ENCODE data around the gene ANAPC1. TPM values are rescaled to one million over a fixed set of nuclear protein-coding genes. Genes with fewer than 3 reads are reported as not detected.
A peak's percentile ranks its signal among the peaks of the same experiment; 100 is the strongest.
"Not testable (repeated sequence)": the region's sequence is repeated elsewhere in the genome, so short reads cannot be mapped to it uniquely, and the experiment has no call there.

The ANAPC1 gene
- total and polyA plus RNA-seq, 10 of the 15 experiments (the other 5 are each of a cell fraction or from before 2014, with no cell fraction given): 10.0 to 108 (median 53.6) TPM

DNA sequence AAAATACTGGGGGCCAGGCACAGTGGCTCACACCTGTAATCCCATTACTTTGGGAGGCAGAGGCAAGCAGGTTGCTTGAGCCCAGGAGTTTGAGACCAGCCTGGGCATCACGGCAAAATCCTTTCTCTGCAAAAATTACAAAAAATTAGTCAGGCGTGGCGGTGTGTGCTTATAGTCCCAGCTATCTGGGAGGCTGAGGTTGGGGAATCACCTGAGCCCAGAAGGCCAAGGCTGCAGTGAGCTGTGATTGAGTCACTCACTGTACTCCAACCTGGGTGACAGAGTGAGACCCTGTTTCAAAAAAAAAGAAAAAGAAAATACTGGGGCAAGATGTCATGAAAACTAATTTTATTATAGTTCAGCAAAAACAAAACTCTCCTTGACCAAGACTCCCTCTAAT is 24.0 kb downstream of the ANAPC1 start:
- DNase-seq (ENCODE audit: low read depth, low spot score); H3K79me2 ChIP-seq (ENCODE audit: control insufficient read depth, insufficient read depth, low read length); H2AFZ ChIP-seq (ENCODE audit: control insufficient read depth, low read depth, low read length); BruUV-seq (replicated peaks); H3K4me2 ChIP-seq (ENCODE audit: control insufficient read depth, insufficient read depth); in situ Hi-C loops (cut with MboI); H3K27me3 ChIP-seq (replicated peaks in 1 of 2; ENCODE audit: control insufficient read depth in 2 of 2, insufficient read depth in 2 of 2, low read length in 1 of 2); H3K27ac ChIP-seq (ENCODE audit: control insufficient read depth, insufficient read depth); H3K4me3 ChIP-seq; H3K36me3 ChIP-seq (ENCODE audit: control insufficient read depth in 2 of 2, insufficient read depth in 2 of 2, low read length in 1 of 2); FAIRE-seq; H4K20me1 ChIP-seq (ENCODE audit: control insufficient read depth, insufficient read depth); POLR2A ChIA-PET; H3K9ac ChIP-seq (ENCODE audit: control insufficient read depth, insufficient read depth, low read length); H3K4me1 ChIP-seq (ENCODE audit: control insufficient read depth, insufficient read depth, low read length); SMC1A ChIA-PET (ENCODE audit: uncharacterized antibody, unreplicated experiment); RAD21 ChIA-PET (ENCODE audit: unreplicated experiment); CTCF ChIA-PET; H3K9me3 ChIP-seq (replicated peaks; ENCODE audit: control insufficient read depth, insufficient read depth, low read length); intact Hi-C loops (cut with micrococcal nuclease; ENCODE audit: unreplicated experiment); ATAC-seq: not testable (repeated sequence)
- WGBS (ENCODE audit: insufficient coverage, insufficient replicate concordance, low lambda C conversion rate, missing lambda C conversion rate): 18% methylated on average over 3 of the region's 3 CpGs

DNA sequence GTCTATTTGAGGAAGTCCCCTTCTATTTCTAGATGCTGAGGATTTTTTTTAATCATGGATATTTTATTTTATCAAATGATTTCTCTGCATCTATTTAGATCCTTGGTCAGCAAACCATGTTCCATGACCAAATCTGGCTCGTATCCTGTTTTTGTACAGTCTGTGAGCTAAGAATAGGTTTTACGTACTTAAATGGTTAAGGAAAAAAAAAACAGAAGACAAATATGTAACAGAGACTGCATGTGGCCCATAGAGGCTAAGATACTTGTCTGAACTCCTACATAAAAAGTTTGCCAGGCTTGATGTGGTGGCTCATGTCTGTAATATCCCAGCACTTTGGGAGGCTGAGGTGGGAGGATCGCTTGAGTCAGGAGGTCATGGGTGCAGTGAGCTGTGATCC is 31.4 kb downstream of the ANAPC1 start:
- POLR2A ChIA-PET; H3K36me3 ChIP-seq (ENCODE audit: control insufficient read depth in 2 of 2, insufficient read depth in 2 of 2, low read length in 1 of 2); RAD21 ChIA-PET (ENCODE audit: unreplicated experiment); H4K20me1 ChIP-seq (ENCODE audit: control insufficient read depth, insufficient read depth); H3K27ac ChIP-seq (ENCODE audit: control insufficient read depth, insufficient read depth); H3K9ac ChIP-seq (ENCODE audit: control insufficient read depth, insufficient read depth, low read length); SMC1A ChIA-PET (ENCODE audit: uncharacterized antibody, unreplicated experiment); H3K4me3 ChIP-seq; intact Hi-C loops (cut with micrococcal nuclease; ENCODE audit: unreplicated experiment); DNase-seq (ENCODE audit: low read depth, low spot score); FAIRE-seq; BruUV-seq (replicated peaks); H3K27me3 ChIP-seq (replicated peaks in 1 of 2; ENCODE audit: control insufficient read depth in 2 of 2, insufficient read depth in 2 of 2, low read length in 1 of 2); H3K4me2 ChIP-seq (ENCODE audit: control insufficient read depth, insufficient read depth); H3K4me1 ChIP-seq (ENCODE audit: control insufficient read depth, insufficient read depth, low read length); in situ Hi-C loops (cut with MboI); H3K9me3 ChIP-seq (replicated peaks; ENCODE audit: control insufficient read depth, insufficient read depth, low read length); CTCF ChIA-PET; H3K79me2 ChIP-seq (ENCODE audit: control insufficient read depth, insufficient read depth, low read length); H2AFZ ChIP-seq (ENCODE audit: control insufficient read depth, low read depth, low read length); ATAC-seq: not testable (repeated sequence)
- 80% methylated on average over 3 of the region's 3 CpGs for WGBS (ENCODE audit: insufficient coverage, insufficient replicate concordance, low lambda C conversion rate, missing lambda C conversion rate)

DNA sequence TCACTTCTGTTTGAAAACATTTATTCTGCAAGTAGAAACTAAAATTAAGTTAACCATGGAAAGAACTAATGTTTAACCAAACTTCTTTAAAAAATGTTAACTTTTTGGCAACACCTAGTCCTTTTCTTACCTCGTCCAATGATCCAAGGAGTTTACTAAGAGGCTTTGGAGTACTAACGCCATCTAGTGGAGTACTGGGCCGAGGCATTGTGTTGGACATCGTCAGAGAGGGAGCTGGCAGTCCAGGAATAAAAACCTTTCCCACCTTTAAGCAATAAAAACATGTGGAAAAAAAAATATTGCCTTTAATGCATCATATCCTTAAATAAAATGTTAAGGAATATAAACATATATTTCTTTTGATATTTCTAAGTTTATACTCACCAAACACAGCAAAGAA is 33.3 kb downstream of the ANAPC1 start:
- H3K27ac ChIP-seq (ENCODE audit: control insufficient read depth, insufficient read depth); SMC1A ChIA-PET (ENCODE audit: uncharacterized antibody, unreplicated experiment); H3K9ac ChIP-seq (ENCODE audit: control insufficient read depth, insufficient read depth, low read length); H3K4me2 ChIP-seq (ENCODE audit: control insufficient read depth, insufficient read depth); BruUV-seq (replicated peaks); H3K4me3 ChIP-seq; H3K79me2 ChIP-seq (ENCODE audit: control insufficient read depth, insufficient read depth, low read length); H3K4me1 ChIP-seq (ENCODE audit: control insufficient read depth, insufficient read depth, low read length); H3K27me3 ChIP-seq (replicated peaks in 1 of 2; ENCODE audit: control insufficient read depth in 2 of 2, insufficient read depth in 2 of 2, low read length in 1 of 2); DNase-seq (ENCODE audit: low read depth, low spot score); FAIRE-seq; H2AFZ ChIP-seq (ENCODE audit: control insufficient read depth, low read depth, low read length); in situ Hi-C loops (cut with MboI); POLR2A ChIA-PET; RAD21 ChIA-PET (ENCODE audit: unreplicated experiment); H3K9me3 ChIP-seq (replicated peaks; ENCODE audit: control insufficient read depth, insufficient read depth, low read length); H3K36me3 ChIP-seq (ENCODE audit: control insufficient read depth in 2 of 2, insufficient read depth in 2 of 2, low read length in 1 of 2); H4K20me1 ChIP-seq (ENCODE audit: control insufficient read depth, insufficient read depth); intact Hi-C loops (cut with micrococcal nuclease; ENCODE audit: unreplicated experiment): not testable (repeated sequence)
- TF ChIP-seq, protein P1, sequence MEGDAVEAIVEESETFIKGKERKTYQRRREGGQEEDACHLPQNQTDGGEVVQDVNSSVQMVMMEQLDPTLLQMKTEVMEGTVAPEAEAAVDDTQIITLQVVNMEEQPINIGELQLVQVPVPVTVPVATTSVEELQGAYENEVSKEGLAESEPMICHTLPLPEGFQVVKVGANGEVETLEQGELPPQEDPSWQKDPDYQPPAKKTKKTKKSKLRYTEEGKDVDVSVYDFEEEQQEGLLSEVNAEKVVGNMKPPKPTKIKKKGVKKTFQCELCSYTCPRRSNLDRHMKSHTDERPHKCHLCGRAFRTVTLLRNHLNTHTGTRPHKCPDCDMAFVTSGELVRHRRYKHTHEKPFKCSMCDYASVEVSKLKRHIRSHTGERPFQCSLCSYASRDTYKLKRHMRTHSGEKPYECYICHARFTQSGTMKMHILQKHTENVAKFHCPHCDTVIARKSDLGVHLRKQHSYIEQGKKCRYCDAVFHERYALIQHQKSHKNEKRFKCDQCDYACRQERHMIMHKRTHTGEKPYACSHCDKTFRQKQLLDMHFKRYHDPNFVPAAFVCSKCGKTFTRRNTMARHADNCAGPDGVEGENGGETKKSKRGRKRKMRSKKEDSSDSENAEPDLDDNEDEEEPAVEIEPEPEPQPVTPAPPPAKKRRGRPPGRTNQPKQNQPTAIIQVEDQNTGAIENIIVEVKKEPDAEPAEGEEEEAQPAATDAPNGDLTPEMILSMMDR (IDR thresholded peaks at IDR 0.05 in 2 of 3, conservative IDR thresholded peaks at IDR 0.05 in 1 of 3; ENCODE audit: control insufficient read depth in 2 of 3, extremely low read depth in 1 of 3, insufficient read depth in 1 of 3, low read depth in 3 of 3, low read length in 3 of 3): 0 out of 6 replicates have a peak, but pooled peaks have one; percentile 2 to 27 (median 15)
- peak; percentile 62 for ATAC-seq
- CTCF ChIA-PET: interaction anchor here (1.2 kb wide), 1 partner anchor 13 kb away, joined by 5 read pairs; no protein-coding TSS in a partner anchor
- 57% methylated on average over 3 of the region's 4 CpGs for WGBS (ENCODE audit: insufficient coverage, insufficient replicate concordance, low lambda C conversion rate, missing lambda C conversion rate)

Data from GM12878 (cell line).